Smooth muscle cell (in vitro differentiated cells): ENCODE data around the gene PCDHA13. TPM values are rescaled to one million over a fixed set of nuclear protein-coding genes. Genes with fewer than 3 reads are reported as not detected.

Experiments used
- DNase-seq: peaks from one replicate; lab custom pipeline; 2025; ENCODE audit not compliant: unreplicated experiment; lab: John Stamatoyannopoulos, UW
- H2AFZ ChIP-seq: fragments of 200-600 bp; sonication (generic); 2 replicates; pipeline ENCODE4 v1.6.0; 2016; ENCODE audit warnings: antibody characterized with exemption, low read depth, mild to moderate bottlenecking
- H3F3A ChIP-seq: fragments of 200-600 bp; sonication (generic); 2 replicates; pipeline ENCODE4 v1.6.0; 2017; ENCODE audit warnings: antibody characterized with exemption, low read depth
- H3K27ac ChIP-seq: fragments of 200-600 bp; sonication (generic); 2 replicates; pipeline ENCODE4 v1.5.1; 2016; ENCODE audit warnings: low read depth, mild to moderate bottlenecking
- H3K27me3 ChIP-seq: fragments of 200-600 bp; sonication (generic); 2 replicates; pipeline ENCODE4 v1.6.1; 2016; ENCODE audit warnings: low read depth, mild to moderate bottlenecking
- H3K36me3 ChIP-seq: fragments of 200-600 bp; sonication (generic); 2 replicates; pipeline ENCODE4 v1.5.1; 2016; ENCODE audit warnings: low read depth
- H3K4me1 ChIP-seq: fragments of 200-600 bp; sonication (generic); 2 replicates; pipeline ENCODE4 v1.5.1; 2016; ENCODE audit warnings: low read depth
- H3K4me2 ChIP-seq: fragments of 200-600 bp; sonication (generic); 2 replicates; pipeline ENCODE4 v1.6.0; 2016; ENCODE audit warnings: mild to moderate bottlenecking
- H3K4me3 ChIP-seq: fragments of 200-600 bp; sonication (generic); 2 replicates; pipeline ENCODE4 v1.5.1; 2016; ENCODE audit warnings: mild to moderate bottlenecking
- H3K79me2 ChIP-seq: fragments of 200-600 bp; sonication (generic); 2 replicates; pipeline ENCODE4 v1.6.0; 2016; ENCODE audit warnings: low read depth, mild to moderate bottlenecking
- H3K9ac ChIP-seq: fragments of 200-600 bp; sonication (generic); 2 replicates; pipeline ENCODE4 v1.6.0; 2016; ENCODE audit warnings: low read depth
- H3K9me3 ChIP-seq: fragments of 200-600 bp; sonication (generic); replicated peaks from 2 replicates; pipeline ENCODE4 v1.5.1; 2016; ENCODE audit warnings: low read depth
- H4K20me1 ChIP-seq: fragments of 200-600 bp; sonication (generic); 2 replicates; pipeline ENCODE4 v1.6.0; 2016; ENCODE audit warnings: low read depth
- CTCF ChIP-seq: fragments of 200-600 bp; sonication (generic); IDR thresholded peaks from 2 replicates; pipeline ENCODE4 v1.5.1; 2017; ENCODE audit warnings: borderline replicate concordance, mild to moderate bottlenecking, antibody characterized with exemption; ENCODE audit not compliant: insufficient read depth, poor library complexity, severe bottlenecking
- whole genome bisulfite sequencing: methylation state at CpG from one replicate; pipeline ENCODE4 v1.1.7; 2016; ENCODE audit warnings: low lambda C conversion rate; 5-methylcytosine and 5-hydroxymethylcytosine counted together
- polyA plus RNA-seq: library from polyadenylated mRNA; unstranded; fragments of >200 nt; fragmentation: Nextera tagmentation; extraction: Ambion mirVana; gene quantifications from 2 replicates; pipeline ENCODE4 v1.2.1, GENCODE V29; 2016
- total RNA-seq: library from RNA; depleted of rRNA; stranded (reverse); fragments of >200 nt; gene quantifications from 2 replicates; pipeline ENCODE4 v1.2.3, GENCODE V29; 2014

The PCDHA13 gene
- total and polyA plus RNA-seq, 2 experiments from 2014 or later: 0.99 to 1.3 TPM

- H3K79me2 ChIP-seq: no peaks in the 10 kb centered on the region
- H3K9me3 ChIP-seq: no peaks in the 10 kb centered on the region
- 98% methylated on average over 33 of the region's 37 CpGs for WGBS
- H3K27me3 ChIP-seq: no peaks in the 10 kb centered on the region
- H3K4me3 ChIP-seq: no peak overlapping the region
- H4K20me1 ChIP-seq: peaks cover 3% of the 10 kb centered on the region
- peaks cover 9% of the 10 kb centered on the region for H3K4me1 ChIP-seq
- H3K27ac ChIP-seq: no peak overlapping the region
- H3K9ac ChIP-seq: no peak overlapping the region
- no peak overlapping the region for H2AFZ ChIP-seq
- TF ChIP-seq CTCF: no peak
- H3K4me2 ChIP-seq: no peak overlapping the region
- DNase-seq: no peak
- H3K36me3 ChIP-seq: no peaks in the 10 kb centered on the region
- no peaks in the 10 kb centered on the region for H3F3A ChIP-seq
Observed at GRCh38 chr5:140877262-140877581, 4.7 kb upstream of the PCDHA13 start.

DNA sequence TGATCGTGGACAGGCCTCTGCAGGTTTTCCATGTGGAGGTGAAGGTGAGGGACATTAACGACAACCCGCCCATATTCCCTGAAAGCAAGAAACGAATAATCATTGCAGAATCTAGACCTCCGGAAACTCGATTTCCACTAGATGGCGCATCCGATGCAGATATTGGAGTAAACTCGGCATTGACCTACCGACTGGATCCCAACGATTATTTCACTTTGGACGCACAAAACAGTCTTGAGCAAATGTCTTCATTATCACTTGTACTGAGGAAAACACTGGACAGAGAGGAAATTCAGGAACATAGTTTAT is 621 bp downstream of the PCDHA13 start:
- H3K36me3 ChIP-seq: no peaks in the 10 kb centered on the region
- H3K4me3 ChIP-seq: peak overlapping the region; percentile 54
- H3K9ac ChIP-seq: no peak overlapping the region
- no peaks in the 10 kb centered on the region for H3K27me3 ChIP-seq
- H3K79me2 ChIP-seq: peaks cover 4% of the 10 kb centered on the region
- H2AFZ ChIP-seq: no peak overlapping the region
- no peaks in the 10 kb centered on the region for H3K4me1 ChIP-seq
- H3F3A ChIP-seq: no peaks in the 10 kb centered on the region
- H3K27ac ChIP-seq: no peak overlapping the region
- no peaks in the 10 kb centered on the region for H3K9me3 ChIP-seq
- H3K4me2 ChIP-seq: peak overlapping the region; percentile 86
- H4K20me1 ChIP-seq: peaks cover 3% of the 10 kb centered on the region
- WGBS: 41% methylated on average over 12 of the region's 12 CpGs
- TF ChIP-seq CTCF: peak; percentile 39
- no peak for DNase-seq

DNA sequence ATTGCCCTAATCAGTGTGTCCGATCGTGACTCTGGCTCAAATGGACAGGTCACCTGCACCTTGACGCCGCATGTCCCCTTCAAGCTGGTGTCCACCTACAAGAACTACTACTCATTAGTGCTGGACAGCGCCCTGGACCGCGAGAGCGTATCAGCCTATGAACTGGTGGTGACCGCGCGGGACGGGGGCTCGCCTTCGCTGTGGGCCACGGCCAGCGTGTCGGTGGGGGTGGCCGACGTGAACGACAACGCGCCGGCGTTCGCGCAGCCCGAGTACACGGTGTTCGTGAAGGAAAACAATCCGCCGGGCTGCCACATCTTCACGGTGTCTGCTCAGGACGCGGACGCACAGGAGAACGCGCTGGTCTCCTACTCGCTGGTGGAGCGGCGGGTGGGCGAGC is 1.4 kb downstream of the PCDHA13 start:
- TF ChIP-seq CTCF: no peak
- Histone ChIP-seq H3K4me1 (no peaks in the 10 kb centered on the region), H3F3A (no peaks in the 10 kb centered on the region), H3K36me3 (no peaks in the 10 kb centered on the region), H3K9ac (no peak overlapping the region), H3K4me3 (no peak overlapping the region), H3K79me2 (peaks cover 6% of the 10 kb centered on the region), H4K20me1 (peaks cover 3% of the 10 kb centered on the region), H3K27me3 (no peaks in the 10 kb centered on the region), H3K4me2 (no peak overlapping the region), H2AFZ (no peak overlapping the region), H3K27ac (no peak overlapping the region), H3K9me3 (no peaks in the 10 kb centered on the region)
- DNase-seq: no peak
- over 99% methylated on average over 41 of the region's 41 CpGs for WGBS

DNA sequence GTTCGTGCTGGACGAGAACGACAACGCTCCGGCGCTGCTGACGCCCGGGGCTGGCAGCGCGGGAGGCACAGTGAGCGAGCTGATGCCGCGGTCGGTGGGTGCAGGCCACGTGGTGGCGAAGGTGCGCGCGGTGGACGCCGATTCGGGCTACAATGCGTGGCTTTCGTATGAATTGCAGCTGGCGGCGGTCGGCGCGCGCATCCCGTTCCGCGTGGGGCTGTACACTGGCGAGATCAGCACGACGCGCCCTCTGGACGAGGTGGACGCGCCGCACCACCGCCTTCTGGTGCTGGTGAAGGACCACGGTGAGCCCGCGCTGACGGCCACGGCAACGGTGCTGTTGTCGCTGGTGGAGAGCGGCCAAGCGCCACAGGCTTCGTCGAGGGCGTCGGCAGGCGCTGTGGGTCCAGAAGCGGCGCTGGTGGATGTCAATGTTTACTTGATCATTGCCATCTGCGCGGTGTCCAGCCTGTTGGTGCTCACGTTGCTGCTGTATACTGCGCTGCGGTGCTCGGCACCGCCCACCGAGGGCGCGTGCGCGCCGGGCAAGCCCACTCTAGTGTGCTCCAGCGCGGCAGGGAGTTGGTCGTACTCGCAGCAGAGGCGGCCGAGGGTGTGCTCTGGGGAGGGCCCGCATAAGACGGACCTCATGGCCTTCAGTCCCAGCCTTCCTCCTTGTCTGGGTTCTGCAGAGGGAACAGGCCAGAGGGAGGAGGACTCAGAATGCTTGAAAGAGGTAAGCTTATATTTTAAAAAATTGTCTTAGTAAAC is 2.2 kb downstream of the PCDHA13 start:
- no peak for DNase-seq
- no peaks in the 10 kb centered on the region for H4K20me1 ChIP-seq
- no peak for TF ChIP-seq CTCF
- H3K36me3 ChIP-seq: no peaks in the 10 kb centered on the region
- no peak overlapping the region for H3K9ac ChIP-seq
- no peak overlapping the region for H3K4me2 ChIP-seq
- no peak overlapping the region for H2AFZ ChIP-seq
- no peaks in the 10 kb centered on the region for H3K27me3 ChIP-seq
- no peaks in the 10 kb centered on the region for H3F3A ChIP-seq
- peaks cover 6% of the 10 kb centered on the region for H3K79me2 ChIP-seq
- 97% methylated on average over 63 of the region's 79 CpGs for WGBS
- no peak overlapping the region for H3K4me3 ChIP-seq
- no peaks in the 10 kb centered on the region for H3K4me1 ChIP-seq
- no peak overlapping the region for H3K27ac ChIP-seq
- H3K9me3 ChIP-seq: no peaks in the 10 kb centered on the region
